OCI-LY7 (cell line): Measurements from ENCODE around the gene LTBR. TPM values are rescaled to one million over a fixed set of nuclear protein-coding genes. Genes with fewer than 3 reads are reported as not detected.

Experiments
- BruUV-seq: library from RNA; stranded (reverse); fragments of 400-500 nt; replicated peaks from 2 replicates; lab custom pipeline; 2021; lab: Mats Ljungman, UMichigan
- CTCF ChIA-PET: fragments of 300-600 bp; sonication (Branson Sonifier 250); formaldehyde crosslinking; loops from one replicate; lab custom pipeline; 2022; ENCODE audit warnings: antibody characterized with exemption; ENCODE audit not compliant: unreplicated experiment; lab: Charles Lee
- POLR2A ChIA-PET: fragments of 300-600 bp; sonication (Branson Sonifier 250); formaldehyde crosslinking; loops from one replicate; lab custom pipeline; 2022; ENCODE audit warnings: antibody characterized with exemption; lab: Charles Lee
- DNase-seq: peaks from one replicate; pipeline ENCODE4 v3.0.0-alpha.2; 2015; ENCODE audit warnings: low spot score
- H2AFZ ChIP-seq: fragments of 200-600 bp; sonication (generic), shearing (Covaris generic); 2 replicates; pipeline ENCODE4 v1.6.1; 2014; ENCODE audit warnings: mild to moderate bottlenecking, antibody characterized with exemption, low read length, moderate library complexity
- H3K27ac ChIP-seq: fragments of 200-600 bp; sonication (generic); 2 replicates; pipeline ENCODE4 v1.5.1; 2014; ENCODE audit warnings: mixed run types, low read depth, mild to moderate bottlenecking, moderate library complexity, low read length, inconsistent platforms; ENCODE audit not compliant: poor library complexity, severe bottlenecking
- H3K36me3 ChIP-seq: fragments of 200-600 bp; sonication (generic); 2 replicates; pipeline ENCODE4 v1.6.1; 2014; ENCODE audit warnings: mild to moderate bottlenecking, antibody characterized with exemption, low read length, moderate library complexity, mixed read lengths; ENCODE audit not compliant: insufficient read depth
- H3K4me1 ChIP-seq: fragments of 200-600 bp; sonication (generic); 2 replicates; pipeline ENCODE4 v1.5.1; 2014; ENCODE audit warnings: mild to moderate bottlenecking, low read length; ENCODE audit not compliant: insufficient read depth, poor library complexity, severe bottlenecking
- H3K4me2 ChIP-seq: fragments of 200-600 bp; sonication (generic); 2 replicates; pipeline ENCODE4 v1.6.1; 2014; ENCODE audit warnings: mild to moderate bottlenecking, low read length
- H3K4me3 ChIP-seq: fragments of 200-600 bp; sonication (generic); 2 replicates; pipeline ENCODE4 v1.5.1; 2014; ENCODE audit warnings: mild to moderate bottlenecking, low read depth, low read length; ENCODE audit not compliant: poor library complexity, severe bottlenecking
- H3K79me2 ChIP-seq: fragments of 200-600 bp; sonication (generic); 2 replicates; pipeline ENCODE4 v1.6.1; 2016; ENCODE audit warnings: low read depth, mild to moderate bottlenecking, low read length, moderate library complexity, mixed read lengths; ENCODE audit not compliant: insufficient read depth
- H3K9me2 ChIP-seq: fragments of 200-600 bp; sonication (generic); 2 replicates; pipeline ENCODE4 v1.6.1; 2016; ENCODE audit warnings: mild to moderate bottlenecking, low read length, mixed read lengths; ENCODE audit not compliant: insufficient read depth
- H3K9me3 ChIP-seq: fragments of 200-600 bp; sonication (generic); 2 replicates; pipeline ENCODE4 v1.6.1; 2014; ENCODE audit warnings: mild to moderate bottlenecking, mixed run types, low read length, mixed read lengths
- H4K20me1 ChIP-seq: fragments of 200-600 bp; sonication (generic); 2 replicates; pipeline ENCODE4 v1.6.1; 2014; ENCODE audit warnings: mild to moderate bottlenecking, antibody characterized with exemption, low read length, moderate library complexity, mixed read lengths; ENCODE audit not compliant: insufficient read depth
- CTCF ChIP-seq: fragments of 200-600 bp; sonication (generic); conservative IDR thresholded peaks from 2 replicates; pipeline ENCODE4 v1.5.1; 2014; ENCODE audit warnings: mild to moderate bottlenecking, antibody characterized with exemption, low read length, moderate library complexity, mixed read lengths
- EZH2phosphoT487 ChIP-seq: fragments of 200-600 bp; sonication (generic); IDR thresholded peaks from 2 replicates; pipeline ENCODE4 v1.6.1; 2018; ENCODE audit warnings: low read depth, borderline replicate concordance, mild to moderate bottlenecking, mixed run types, antibody characterized with exemption, low read length, moderate library complexity, mixed read lengths
- intact Hi-C: fragments of 100-400 bp; cut with micrococcal nuclease; formaldehyde crosslinking; loops from one replicate; pipeline ENCODE4 v1.10.0; 2022; ENCODE audit not compliant: unreplicated experiment
- total RNA-seq, 2 experiments: library from RNA; depleted of rRNA in 1 of 2; stranded (reverse); fragments of >200 nt in 1 of 2; shearing (Covaris generic) in 1 of 2; gene quantifications; 2 replicates each; pipeline ENCODE4 v1.2.3, GENCODE V29; 2014 to 2022

Gene LTBR
- total RNA-seq, 2 experiments from 2014 or later, result not detected

GRCh38 chr12:6368906-6369525 is 14.9 kb upstream of the LTBR start:
- ChIA-PET CTCF (interaction anchor here (1.3 to 1.7 kb wide), 2 partner anchors 13 to 34 kb away, joined by 6 to 9 read pairs; no protein-coding TSS in a partner anchor), POLR2A (interaction anchor here (0.6 to 1.7 kb wide), 3 partner anchors 11 to 1225 kb away, joined by 3 to 8 read pairs (median 5); no protein-coding TSS in a partner anchor)
- Histone ChIP-seq H3K79me2 (no peaks in the 10 kb centered on the region), H3K4me2 (no peak overlapping the region), H3K9me2 (no peaks in the 10 kb centered on the region), H4K20me1 (no peaks in the 10 kb centered on the region), H3K27ac (peak overlapping the region; percentile 65), H3K9me3 (no peaks in the 10 kb centered on the region), H3K4me1 (peaks cover 20% of the 10 kb centered on the region), H3K4me3 (no peak overlapping the region), H2AFZ (peak overlapping the region; percentile 74; the same call in 1 of the 2 replicates), H3K36me3 (no peaks in the 10 kb centered on the region)
- DNase-seq, result no peak
- BruUV-seq, result no TSS peak
- intact Hi-C loops, result no loop called here
- no peak for TF ChIP-seq CTCF
- TF ChIP-seq EZH2phosphoT487, result no peak

- no TSS peak for BruUV-seq
- Histone ChIP-seq H3K36me3 (no peaks in the 10 kb centered on the region), H4K20me1 (no peaks in the 10 kb centered on the region), H2AFZ (no peak overlapping the region), H3K9me3 (no peaks in the 10 kb centered on the region), H3K4me3 (no peak overlapping the region), H3K27ac (no peak overlapping the region), H3K4me1 (peaks cover 20% of the 10 kb centered on the region), H3K9me2 (no peaks in the 10 kb centered on the region), H3K4me2 (no peak overlapping the region), H3K79me2 (no peaks in the 10 kb centered on the region)
- TF ChIP-seq EZH2phosphoT487 (no peak), CTCF (no peak)
- intact Hi-C loops, result no loop called here
- no peak for DNase-seq
- ChIA-PET CTCF (no interaction called here), POLR2A (interaction anchor here (0.6 kb wide), 2 partner anchors 201 to 1226 kb away, joined by 3 to 8 read pairs; no protein-coding TSS in a partner anchor)
These were observed 13.9 kb upstream of the LTBR start for GRCh38 chr12:6369916-6370575.

GRCh38 chr12:6370576-6370935 is 13.4 kb upstream of the LTBR start:
- no peak overlapping the region for H3K4me2 ChIP-seq
- ChIA-PET CTCF (interaction anchor here (0.7 kb wide), 1 partner anchor 38 kb away, joined by 3 read pairs; no protein-coding TSS in a partner anchor), POLR2A (no interaction called here)
- H3K79me2 ChIP-seq, result no peaks in the 10 kb centered on the region
- no peaks in the 10 kb centered on the region for H3K9me2 ChIP-seq
- TF ChIP-seq CTCF, result no peak
- TF ChIP-seq EZH2phosphoT487, result no peak
- H3K9me3 ChIP-seq, result no peaks in the 10 kb centered on the region
- DNase-seq, result no peak
- no peak overlapping the region for H2AFZ ChIP-seq
- no peaks in the 10 kb centered on the region for H4K20me1 ChIP-seq
- H3K27ac ChIP-seq, result no peak overlapping the region
- BruUV-seq, result no TSS peak
- no peaks in the 10 kb centered on the region for H3K36me3 ChIP-seq
- intact Hi-C loops, result no loop called here
- peaks cover 20% of the 10 kb centered on the region for H3K4me1 ChIP-seq
- H3K4me3 ChIP-seq, result no peak overlapping the region
